ENCODE results near the gene CFD.

- no peak for TF ChIP-seq CTCF (conservative IDR thresholded peaks at IDR 0.05; ENCODE audit: low read length)
- TF ChIP-seq EZH2phosphoT487 (IDR thresholded peaks at IDR 0.05; ENCODE audit: borderline replicate concordance, low read depth, low read length) = no peak
Measured at GRCh38 chr19:899336-900042, 40.0 kb downstream of the CFD start.
